GM18873 (cell line): Measurements from ENCODE around the gene RPL27.

ENCODE experiments used
- ATAC-seq: cut with Tn5 transposase; IDR thresholded peaks from one replicate; pipeline ENCODE4 v1.9.1; 2021; ENCODE audit warnings: mild to moderate bottlenecking, moderate library complexity, moderate number of reproducible peaks; ENCODE audit not compliant: unreplicated experiment, low FRiP score

The RPL27 gene

GRCh38 chr17:43043307-43043706 lies 45.1 kb downstream of the RPL27 start:
- no peak for ATAC-seq

- ATAC-seq: no peak
Observed at GRCh38 chr17:43044024-43044423, 45.8 kb downstream of the RPL27 start.

- ATAC-seq: no peak
Observed at GRCh38 chr17:43051969-43052368, 53.8 kb downstream of the RPL27 start.
